ENCODE data around the gene C15orf39.

DNA sequence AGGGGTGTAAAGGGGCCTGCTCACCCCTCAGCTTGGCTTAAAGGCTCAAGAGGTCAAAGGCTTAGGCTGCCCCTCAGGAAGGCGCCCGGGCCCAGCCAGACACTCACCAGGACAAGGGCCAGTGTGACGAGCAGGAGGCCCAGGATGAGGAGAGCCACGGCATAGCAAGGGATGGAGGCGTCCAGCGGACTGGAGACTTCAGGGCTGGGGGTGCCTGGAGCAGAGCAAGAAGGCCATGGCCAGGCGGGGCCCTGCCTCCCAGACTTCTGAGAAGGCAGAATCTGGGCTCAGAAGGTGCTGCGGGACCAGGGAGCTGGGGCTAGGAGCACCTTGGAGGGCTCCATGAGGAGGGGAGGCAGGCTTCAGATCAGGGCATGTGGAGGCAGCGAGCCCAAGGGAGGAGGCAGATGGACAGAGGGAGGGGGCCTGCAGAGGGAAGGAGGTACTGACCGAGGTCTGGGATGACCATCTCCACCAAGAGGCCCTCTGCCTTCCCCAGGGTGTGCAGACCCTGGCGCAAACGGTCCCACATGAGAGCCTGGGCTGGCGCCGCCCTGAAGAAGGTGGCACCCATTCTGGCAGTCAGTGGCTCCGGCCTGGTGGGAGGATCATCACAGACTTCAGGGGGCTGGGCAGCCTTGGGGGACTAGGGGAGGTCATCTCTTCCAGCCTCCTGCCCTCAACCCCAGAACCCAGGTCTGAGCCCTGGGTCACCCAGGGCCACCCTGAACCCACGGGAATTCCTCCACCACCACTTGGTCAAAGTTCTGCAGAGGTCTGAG is 24.5 kb downstream of the C15orf39 start:
- TF ChIP-seq CTCF (IDR thresholded peaks at IDR 0.05) (no peak), ZFX (IDR thresholded peaks at IDR 0.05; ENCODE audit: borderline replicate concordance) (no peak)
